Measurements from ENCODE around the gene SLC38A11.

SLC38A11 gene

GRCh38 chr2:164911832-164912231, 43.5 kb downstream of the SLC38A11 start:
- no peaks in the 10 kb centered on the region for H3K36me3 ChIP-seq (ENCODE audit: insufficient read depth, low read length)
- H3K9me2 ChIP-seq (ENCODE audit: low read depth, low read length), result no peaks in the 10 kb centered on the region
- H3K4me3 ChIP-seq (ENCODE audit: low read depth, low read length, poor library complexity, severe bottlenecking), result no peak overlapping the region
- H3K4me2 ChIP-seq (ENCODE audit: low read length), result no peak overlapping the region
- H3F3A ChIP-seq (ENCODE audit: insufficient read depth, low read length), result no peaks in the 10 kb centered on the region
- H3K4me1 ChIP-seq (ENCODE audit: insufficient read depth, low read length, severe bottlenecking), result no peaks in the 10 kb centered on the region
- no peaks in the 10 kb centered on the region for H3K79me2 ChIP-seq (ENCODE audit: insufficient read depth, low read length)
- no peak overlapping the region for H3K27ac ChIP-seq (ENCODE audit: low read depth, low read length, poor library complexity, severe bottlenecking)
- TF ChIP-seq, protein P1, sequence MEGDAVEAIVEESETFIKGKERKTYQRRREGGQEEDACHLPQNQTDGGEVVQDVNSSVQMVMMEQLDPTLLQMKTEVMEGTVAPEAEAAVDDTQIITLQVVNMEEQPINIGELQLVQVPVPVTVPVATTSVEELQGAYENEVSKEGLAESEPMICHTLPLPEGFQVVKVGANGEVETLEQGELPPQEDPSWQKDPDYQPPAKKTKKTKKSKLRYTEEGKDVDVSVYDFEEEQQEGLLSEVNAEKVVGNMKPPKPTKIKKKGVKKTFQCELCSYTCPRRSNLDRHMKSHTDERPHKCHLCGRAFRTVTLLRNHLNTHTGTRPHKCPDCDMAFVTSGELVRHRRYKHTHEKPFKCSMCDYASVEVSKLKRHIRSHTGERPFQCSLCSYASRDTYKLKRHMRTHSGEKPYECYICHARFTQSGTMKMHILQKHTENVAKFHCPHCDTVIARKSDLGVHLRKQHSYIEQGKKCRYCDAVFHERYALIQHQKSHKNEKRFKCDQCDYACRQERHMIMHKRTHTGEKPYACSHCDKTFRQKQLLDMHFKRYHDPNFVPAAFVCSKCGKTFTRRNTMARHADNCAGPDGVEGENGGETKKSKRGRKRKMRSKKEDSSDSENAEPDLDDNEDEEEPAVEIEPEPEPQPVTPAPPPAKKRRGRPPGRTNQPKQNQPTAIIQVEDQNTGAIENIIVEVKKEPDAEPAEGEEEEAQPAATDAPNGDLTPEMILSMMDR (IDR thresholded peaks at IDR 0.05; ENCODE audit: low read length), result no peak
- TF ChIP-seq EZH2 (IDR thresholded peaks at IDR 0.05; ENCODE audit: borderline replicate concordance, low read length), result no peak
- H4K20me1 ChIP-seq (ENCODE audit: insufficient read depth, low read length), result no peaks in the 10 kb centered on the region
- H3K9me3 ChIP-seq (ENCODE audit: low read length), result no peaks in the 10 kb centered on the region
- H3K9ac ChIP-seq (ENCODE audit: low read length), result no peak overlapping the region
- H2AFZ ChIP-seq (ENCODE audit: low read length), result no peak overlapping the region
- H3K27me3 ChIP-seq (ENCODE audit: insufficient read depth, low read length), result no peaks in the 10 kb centered on the region

- TF ChIP-seq, protein P1 (IDR thresholded peaks at IDR 0.05; ENCODE audit: low read length), result no peak
- no peak for TF ChIP-seq EZH2 (IDR thresholded peaks at IDR 0.05; ENCODE audit: borderline replicate concordance, low read length)
- no peak overlapping the region for H3K4me2 ChIP-seq (ENCODE audit: low read length)
- H2AFZ ChIP-seq (ENCODE audit: low read length), result no peak overlapping the region
- H3K36me3 ChIP-seq (ENCODE audit: insufficient read depth, low read length), result no peaks in the 10 kb centered on the region
- H3K27me3 ChIP-seq (ENCODE audit: insufficient read depth, low read length), result no peaks in the 10 kb centered on the region
- H3K9me3 ChIP-seq (ENCODE audit: low read length), result no peaks in the 10 kb centered on the region
- no peaks in the 10 kb centered on the region for H3K79me2 ChIP-seq (ENCODE audit: insufficient read depth, low read length)
- H3K9ac ChIP-seq (ENCODE audit: low read length), result no peak overlapping the region
- no peaks in the 10 kb centered on the region for H4K20me1 ChIP-seq (ENCODE audit: insufficient read depth, low read length)
- H3K9me2 ChIP-seq (ENCODE audit: low read depth, low read length), result no peaks in the 10 kb centered on the region
- H3K27ac ChIP-seq (ENCODE audit: low read depth, low read length, poor library complexity, severe bottlenecking), result no peak overlapping the region
- H3K4me3 ChIP-seq (ENCODE audit: low read depth, low read length, poor library complexity, severe bottlenecking), result no peak overlapping the region
- no peaks in the 10 kb centered on the region for H3F3A ChIP-seq (ENCODE audit: insufficient read depth, low read length)
- no peaks in the 10 kb centered on the region for H3K4me1 ChIP-seq (ENCODE audit: insufficient read depth, low read length, severe bottlenecking)
Observed at GRCh38 chr2:164910101-164910899, 45.0 kb downstream of the SLC38A11 start.

DNA sequence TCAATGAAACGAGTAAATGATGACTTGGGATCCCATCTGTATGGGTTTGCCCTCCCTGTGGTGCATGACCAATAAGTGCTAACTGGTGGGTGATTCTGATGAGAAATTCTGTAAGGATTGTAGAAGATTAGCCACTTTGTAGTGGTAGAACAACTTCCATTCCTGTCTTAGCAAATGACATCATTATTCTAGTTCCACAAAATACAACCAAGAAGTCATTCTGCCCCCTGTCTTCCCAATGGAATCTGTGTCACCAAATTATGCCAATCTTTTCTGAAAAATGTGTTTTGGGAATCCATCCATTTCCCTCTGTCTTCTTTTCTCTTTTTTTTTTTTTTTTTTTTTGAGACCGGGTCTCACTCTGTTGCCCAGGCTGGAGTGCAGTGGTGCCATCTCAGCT, 48.4 kb downstream of the SLC38A11 start:
- Histone ChIP-seq H4K20me1 (ENCODE audit: insufficient read depth, low read length) (no peaks in the 10 kb centered on the region), H3K36me3 (ENCODE audit: insufficient read depth, low read length) (no peaks in the 10 kb centered on the region), H3K4me1 (ENCODE audit: insufficient read depth, low read length, severe bottlenecking) (no peaks in the 10 kb centered on the region), H3K9me3 (ENCODE audit: low read length) (no peaks in the 10 kb centered on the region), H3K4me3 (ENCODE audit: low read depth, low read length, poor library complexity, severe bottlenecking) (no peak overlapping the region), H3K9ac (ENCODE audit: low read length) (no peak overlapping the region), H3K27ac (ENCODE audit: low read depth, low read length, poor library complexity, severe bottlenecking) (no peak overlapping the region), H3F3A (ENCODE audit: insufficient read depth, low read length) (no peaks in the 10 kb centered on the region), H3K27me3 (ENCODE audit: insufficient read depth, low read length) (no peaks in the 10 kb centered on the region), H3K9me2 (ENCODE audit: low read depth, low read length) (no peaks in the 10 kb centered on the region), H2AFZ (ENCODE audit: low read length) (no peak overlapping the region), H3K79me2 (ENCODE audit: insufficient read depth, low read length) (no peaks in the 10 kb centered on the region), H3K4me2 (ENCODE audit: low read length) (no peak overlapping the region)
- TF ChIP-seq, protein P1 (IDR thresholded peaks at IDR 0.05; ENCODE audit: low read length), result no peak
- TF ChIP-seq EZH2 (IDR thresholded peaks at IDR 0.05; ENCODE audit: borderline replicate concordance, low read length), result no peak

All from OCI-LY1 (cell line).